K562 (cell line): ENCODE results near the gene ARL8A. TPM values are rescaled to one million over a fixed set of nuclear protein-coding genes. Genes with fewer than 3 reads are reported as not detected.

Experiments
- ATAC-seq: fragments of 200-7000 bp; cut with Tn5 transposase; 3 replicates; pipeline ENCODE4 v1.9.1; 2020; ENCODE audit warnings: moderate library complexity
- BruUV-seq: library from RNA; stranded (reverse); fragments of 400-500 nt; replicated peaks from 2 replicates; lab custom pipeline; 2021; lab: Mats Ljungman, UMichigan
- CTCF ChIA-PET: fragments of 300-600 bp; formaldehyde crosslinking; extraction: SDS; loops from one replicate; lab custom pipeline; 2021; ENCODE audit warnings: low intra/inter-chr PET ratio; lab: Yijun Ruan, JAX
- POLR2A ChIA-PET: fragments of 300-600, 350-650 bp; sonication (Branson Sonifier 250); formaldehyde crosslinking; extraction: SDS; loops from one replicate; lab custom pipeline; 2021; ENCODE audit warnings: antibody characterized with exemption, inconsistent platforms; lab: Yijun Ruan, JAX
- DNase-seq, 4 experiments: peaks; one replicate each; pipeline versions ENCODE4 v3.0.0 to v3.0.0-alpha.2; 2011 to 2018; ENCODE audit warnings: low spot score in 3 of 4, mixed read lengths in 3 of 4; ENCODE audit errors: extremely low read depth in 1 of 4
- FAIRE-seq: peaks from 2 replicates; lab custom pipeline; 2011; peaks lifted over from hg19 to GRCh38; lab: Jason Lieb, UNC
- H2AFZ ChIP-seq: 2 replicates; pipeline ENCODE4 v1.6.0; 2011; ENCODE audit warnings: low read depth, low read length, control low read depth, inconsistent platforms
- H3K27ac ChIP-seq: fragments of 200-600 bp; 3 replicates; pipeline ENCODE4 v1.8.0; 2011; ENCODE audit warnings: low read depth, mild to moderate bottlenecking, control low read depth, inconsistent platforms, low read length, moderate library complexity, mixed read lengths; ENCODE audit errors: extremely low read depth
- H3K27me3 ChIP-seq, 2 experiments: fragments of 300-600 bp in 1 of 2; 2 replicates in 1 of 2; 3 replicates in 1 of 2; pipeline versions ENCODE4 v1.6.0 to v1.8.0; 2011; ENCODE audit warnings: inconsistent platforms in 2 of 2, low read length in 2 of 2, mild to moderate bottlenecking in 1 of 2, mixed read lengths in 1 of 2, moderate library complexity in 1 of 2; ENCODE audit not compliant: control insufficient read depth in 2 of 2, insufficient read depth in 2 of 2
- H3K36me3 ChIP-seq: fragments of 300-600 bp; 3 replicates; pipeline ENCODE4 v1.8.0; 2011; ENCODE audit warnings: mild to moderate bottlenecking, low read length, inconsistent platforms; ENCODE audit not compliant: control insufficient read depth, insufficient read depth
- H3K4me1 ChIP-seq, 2 experiments: fragments of 200-600 bp in 1 of 2; replicated peaks in 1 of 2; 2 replicates in 1 of 2; 3 replicates in 1 of 2; pipeline versions ENCODE4 v1.5.1 to v1.8.0; 2011; ENCODE audit warnings: inconsistent platforms in 2 of 2, low read length in 2 of 2, mild to moderate bottlenecking in 1 of 2, mixed read lengths in 1 of 2, moderate library complexity in 1 of 2; ENCODE audit not compliant: control insufficient read depth in 2 of 2, insufficient read depth in 2 of 2
- H3K4me2 ChIP-seq: 2 replicates; pipeline ENCODE4 v1.6.1; 2011; ENCODE audit warnings: low read length, control low read depth, inconsistent platforms, mixed read lengths; ENCODE audit not compliant: insufficient read depth
- H3K4me3 ChIP-seq: fragments of 200-600 bp; sonication (generic), shearing (Covaris generic); 2 replicates; pipeline ENCODE4 v1.5.1; 2016; ENCODE audit warnings: control low read depth, inconsistent platforms
- H3K79me2 ChIP-seq: fragments of 200-600 bp; 3 replicates; pipeline ENCODE4 v1.8.0; 2011; ENCODE audit warnings: low read length, inconsistent platforms; ENCODE audit not compliant: control insufficient read depth, insufficient read depth
- H3K9ac ChIP-seq, 2 experiments: 2 replicates each; pipeline versions ENCODE4 v1.6.0 to v1.6.1; 2011; ENCODE audit warnings: low read depth in 2 of 2, low read length in 2 of 2, control low read depth in 1 of 2, inconsistent platforms in 1 of 2, mild to moderate bottlenecking in 1 of 2, mixed read lengths in 1 of 2; ENCODE audit not compliant: insufficient read depth in 1 of 2
- H3K9me1 ChIP-seq: one replicate; pipeline ENCODE4 v1.6.0; 2011; ENCODE audit warnings: inconsistent platforms, mild to moderate bottlenecking, low read length, moderate library complexity; ENCODE audit not compliant: control insufficient read depth, insufficient read depth
- H3K9me3 ChIP-seq: replicated peaks from 2 replicates; pipeline ENCODE4 v1.5.1; 2011; ENCODE audit warnings: low read depth, low read length, inconsistent platforms; ENCODE audit not compliant: control insufficient read depth, insufficient read depth
- H4K20me1 ChIP-seq: replicated peaks from 2 replicates; pipeline ENCODE4 v1.6.1; 2011; ENCODE audit warnings: low read length, inconsistent platforms, mixed read lengths; ENCODE audit not compliant: control insufficient read depth, insufficient read depth
- CBFA2T3 ChIP-seq: fragments of 450-650 bp; IDR thresholded peaks from 2 replicates; pipeline ENCODE4 v1.6.1; 2017
- ETV6 ChIP-seq, 3 experiments: fragments of 150-350 bp in 1 of 3; sonication (generic) in 1 of 3; formaldehyde crosslinking in 1 of 3; IDR thresholded peaks; 2 replicates each; pipeline versions ENCODE4 v1.6.1 to v1.8.0; 2014 to 2022; ENCODE audit warnings: borderline replicate concordance in 2 of 3, low read depth in 2 of 3, antibody characterized with exemption in 1 of 3, low read length in 1 of 3, mild to moderate bottlenecking in 1 of 3, missing genetic modification reagents in 1 of 3
- FOSL1 ChIP-seq: fragments of 200-800 bp; sonication (Bioruptor generic); conservative IDR thresholded peaks from 2 replicates; pipeline ENCODE4 v1.6.1; 2016; ENCODE audit warnings: missing genetic modification characterization, missing compliant biosample characterization
- HNRNPK ChIP-seq: fragments of 200-400 bp; formaldehyde crosslinking; IDR thresholded peaks from one replicate; pipeline ENCODE4 v1.6.1; 2018; ENCODE audit warnings: mild to moderate bottlenecking, low read depth, low read length; ENCODE audit not compliant: poor library complexity, severe bottlenecking
- HNRNPUL1 ChIP-seq: fragments of 200-400 bp; formaldehyde crosslinking; IDR thresholded peaks from 2 replicates; pipeline ENCODE4 v1.6.1; 2017; ENCODE audit warnings: low read length
- NFYB ChIP-seq: IDR thresholded peaks from 2 replicates; pipeline ENCODE4 v1.6.1; 2011; ENCODE audit warnings: mild to moderate bottlenecking, moderate library complexity; ENCODE audit not compliant: insufficient read length; ENCODE audit errors: extremely low read depth
- NR2C2 ChIP-seq, 2 experiments: fragments of 200-800 bp in 1 of 2; sonication (Bioruptor generic) in 1 of 2; sonication (generic) in 1 of 2; formaldehyde crosslinking in 1 of 2; IDR thresholded peaks; 2 replicates each; pipeline versions ENCODE4 v1.6.1 to v1.8.0; 2016 to 2022; ENCODE audit warnings: mild to moderate bottlenecking in 1 of 2, missing compliant biosample characterization in 1 of 2, missing genetic modification characterization in 1 of 2, missing genetic modification reagents in 1 of 2
- RFX1 ChIP-seq: fragments of 450-650 bp; IDR thresholded peaks from 2 replicates; pipeline ENCODE4 v1.6.1; 2016; ENCODE audit warnings: mild to moderate bottlenecking, moderate library complexity
- ZBTB11 ChIP-seq, 3 experiments: fragments of 200-800 bp in 1 of 3; fragments of 250-450 bp in 1 of 3; fragments of 450-650 bp in 1 of 3; sonication (Bioruptor Pico) in 1 of 3; sonication (Bioruptor generic) in 1 of 3; formaldehyde crosslinking in 1 of 3; IDR thresholded peaks; 2 replicates each; pipeline versions ENCODE4 v1.6.1 to v1.8.0; 2016 to 2022; ENCODE audit warnings: mild to moderate bottlenecking in 2 of 3, missing genetic modification characterization in 2 of 3, missing compliant biosample characterization in 1 of 3, moderate library complexity in 1 of 3
- ZFX ChIP-seq: sonication (generic); formaldehyde crosslinking; IDR thresholded peaks from 2 replicates; pipeline ENCODE4 v1.8.0; 2022; ENCODE audit warnings: mild to moderate bottlenecking, missing genetic modification reagents, moderate library complexity
- WGBS: fragments of 100-300 bp; shearing (Covaris generic); methylation state at CpG from one replicate; pipeline ENCODE4 v1.1.6; 2016; ENCODE audit warnings: low coverage, mixed read lengths; ENCODE audit not compliant: insufficient coverage; ENCODE audit errors: missing lambda C conversion rate; 5-methylcytosine and 5-hydroxymethylcytosine counted together
- in situ Hi-C: fragments of 300-500 bp; cut with MboI; formaldehyde crosslinking; loops from 4 replicates; pipeline ENCODE4 v1.15.0; 2018; ENCODE audit warnings: inconsistent platforms, mixed read lengths
- intact Hi-C: fragments of 100-400 bp; cut with micrococcal nuclease; formaldehyde crosslinking; loops from 2 replicates; pipeline ENCODE4 v1.14.2; 2022
- polyA plus RNA-seq, 8 experiments: library from polyadenylated mRNA; depleted of rRNA in 4 of 8; stranded (reverse) in 5 of 8; unstranded in 3 of 8; fragments of >200 nt; fragmentation: Nextera tagmentation in 2 of 8; fragmentation: Illumina TruSeq in 1 of 8; extraction: Ambion mirVana in 2 of 8; extraction: Trizol in 1 of 8; gene quantifications; 2 replicates each; pipeline versions ENCODE4 v1.2.1 to v1.2.3, GENCODE V29; 2011 to 2014; ENCODE audit warnings: inconsistent platforms in 1 of 8, missing spikeins in 1 of 8
- total RNA-seq, 7 experiments: library from RNA; depleted of rRNA in 6 of 7; stranded (reverse); fragments of >200 nt in 6 of 7; fragmentation: Illumina TruSeq in 2 of 7; extraction: Trizol in 2 of 7; gene quantifications; 2 replicates each; pipeline versions ENCODE4 v1.2.1 to v1.2.3, GENCODE V29; 2011 to 2021; ENCODE audit warnings: low replicate concordance in 1 of 7

Gene ARL8A
- total and polyA plus RNA-seq, 9 of the 15 experiments (the other 6 are each of a cell fraction or from before 2014, with no cell fraction given): 0.17 to 27.3 (median 15.6) TPM

DNA sequence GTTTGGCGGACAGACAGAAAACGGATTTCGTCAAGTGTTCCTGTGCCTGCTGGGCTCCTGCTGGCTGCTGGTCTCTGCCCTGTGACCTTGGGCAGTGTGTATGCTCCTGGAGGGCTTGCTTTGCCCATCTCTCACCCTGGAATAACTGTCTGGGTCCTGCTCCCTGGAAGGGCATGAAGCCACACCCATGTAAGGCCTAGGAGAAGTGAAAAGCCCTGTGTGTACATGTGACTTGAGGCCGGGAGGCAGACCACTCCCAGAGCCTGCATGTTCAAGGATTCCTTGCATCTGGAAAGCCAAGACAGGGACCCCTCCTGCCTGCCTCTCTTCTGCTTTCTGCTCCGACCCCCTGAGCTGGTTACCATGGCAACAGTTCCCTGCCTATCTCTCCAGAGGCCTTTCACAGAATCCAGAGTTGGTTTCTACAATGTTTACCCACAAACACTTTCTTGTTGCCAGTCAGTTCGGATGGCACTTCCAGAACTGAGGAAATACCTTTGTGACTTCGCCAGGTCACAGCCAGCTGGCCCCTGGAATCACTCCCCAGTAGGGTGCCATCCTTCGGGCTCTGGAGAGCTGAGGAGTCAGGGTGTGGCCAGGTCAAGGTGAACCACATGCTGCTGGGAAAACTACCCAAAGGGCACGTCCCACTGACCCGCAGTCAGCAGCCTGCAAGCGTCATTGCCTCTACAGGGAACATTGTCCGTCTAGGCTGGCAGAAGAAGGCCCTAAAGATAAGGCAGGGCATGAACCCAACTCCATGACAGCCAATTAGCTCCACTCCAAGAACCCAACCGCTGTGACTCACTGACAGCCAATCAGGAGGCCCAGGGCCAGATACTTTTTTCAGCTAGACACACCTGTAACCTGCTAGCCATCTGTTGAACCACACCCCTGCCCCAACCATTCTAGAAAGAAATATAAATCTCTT lies 36.5 kb downstream of the ARL8A start:
- CTCF ChIA-PET: no interaction called here
- in situ Hi-C loops: no loop called here
- no TSS peak for BruUV-seq

More for the DNA sequence above, 36.5 kb downstream of the ARL8A start:
- Histone ChIP-seq H3K4me1 (peaks cover 28 to 36% of the 10 kb centered on the region in 2 experiments), H3K9me3 (no peaks in the 10 kb centered on the region), H3K4me3 (no peak overlapping the region), H3K27ac (no peak overlapping the region), H3K9me1 (no peaks in the 10 kb centered on the region), H3K79me2 (no peaks in the 10 kb centered on the region), H3K9ac (peak overlapping the region in 1 of 2 experiments; percentile 39; a peak in 1 of 4 replicates), H3K4me2 (no peak overlapping the region), H3K36me3 (no peaks in the 10 kb centered on the region), H3K27me3 (peaks cover 0 to 3% of the 10 kb centered on the region in 2 experiments; a peak in 2 of 5 replicates), H4K20me1 (0 out of 2 replicates have a peak, but pooled peaks cover under 1% of the 10 kb centered on the region), H2AFZ (0 out of 2 replicates have a peak overlapping the region, but pooled peaks have one; percentile 1)
- no peak for FAIRE-seq
- no peak for ATAC-seq
- peak in 3 of 4 experiments; percentile 29 to 58 (median 49) for DNase-seq
- POLR2A ChIA-PET: interaction anchor here (0.7 kb wide), 1 partner anchor 458 kb away, joined by 3 read pairs; no protein-coding TSS in a partner anchor
- TF ChIP-seq NFYB (peak; percentile 34), HNRNPUL1 (no peak), RFX1 (peak; percentile 95), FOSL1 (0 out of 2 replicates have a peak, but pooled peaks have one; percentile 19), NR2C2 (CRISPR knock-in tag; IDR thresholded peaks at IDR 0.05) (no peak), NR2C2 (tag; IDR thresholded peaks at IDR 0.05) (peak; percentile 51), ETV6 (IDR thresholded peaks at IDR 0.05; ENCODE audit: borderline replicate concordance in 1 of 2, low read depth in 2 of 2, low read length in 1 of 2) (no peak), ETV6 (CRISPR knock-in tag; IDR thresholded peaks at IDR 0.05; ENCODE audit: borderline replicate concordance) (no peak), ZFX (CRISPR knock-in tag) (0 out of 2 replicates have a peak, but pooled peaks have one; percentile 19), ZBTB11 (CRISPR knock-in tag; IDR thresholded peaks at IDR 0.05) (peak in 1 of 3 experiments; percentile 25; a peak in 1 of 6 replicates), HNRNPK (no peak), CBFA2T3 (peak; percentile 24)
- intact Hi-C loops: no loop called here
- 34% methylated on average over 13 of the region's 13 CpGs for WGBS
